ENCODE results near the gene CCSER1. TPM values are rescaled to one million over a fixed set of nuclear protein-coding genes. Genes with fewer than 3 reads are reported as not detected.

Gene CCSER1
- total RNA-seq, 4 donors from 2014 or later = 27.5 to 66.5 (median 54.3) TPM

DNA sequence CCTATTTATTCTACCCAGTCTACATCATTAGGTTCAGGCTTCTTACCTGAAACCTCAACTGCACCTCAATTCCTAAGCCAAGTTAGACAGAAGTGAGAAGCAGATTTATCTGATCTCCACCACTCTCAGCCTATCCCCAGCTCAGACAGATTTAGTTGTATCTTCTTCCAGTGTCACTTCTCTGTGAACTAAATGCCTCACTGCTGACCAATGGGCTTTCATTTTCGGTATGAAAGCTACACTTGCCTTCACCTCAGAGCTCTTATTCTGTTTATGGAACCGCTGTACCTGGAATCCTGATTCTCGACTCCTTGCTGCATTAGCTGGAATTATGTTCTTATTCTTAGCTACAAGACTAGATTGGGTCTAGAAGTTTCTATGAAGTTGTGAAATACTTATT is 833.2 kb downstream of the CCSER1 start:
- DNase-seq = no peak
- H3K36me3 ChIP-seq = no peaks in the 10 kb centered on the region

GRCh38 chr4:90960840-90961239 is 833.6 kb downstream of the CCSER1 start:
- no peaks in the 10 kb centered on the region for H3K27me3 ChIP-seq
- no peak overlapping the region for H3K27ac ChIP-seq
- TF ChIP-seq POLR2A (IDR thresholded peaks at IDR 0.05) = no peak
- TF ChIP-seq, protein P1, sequence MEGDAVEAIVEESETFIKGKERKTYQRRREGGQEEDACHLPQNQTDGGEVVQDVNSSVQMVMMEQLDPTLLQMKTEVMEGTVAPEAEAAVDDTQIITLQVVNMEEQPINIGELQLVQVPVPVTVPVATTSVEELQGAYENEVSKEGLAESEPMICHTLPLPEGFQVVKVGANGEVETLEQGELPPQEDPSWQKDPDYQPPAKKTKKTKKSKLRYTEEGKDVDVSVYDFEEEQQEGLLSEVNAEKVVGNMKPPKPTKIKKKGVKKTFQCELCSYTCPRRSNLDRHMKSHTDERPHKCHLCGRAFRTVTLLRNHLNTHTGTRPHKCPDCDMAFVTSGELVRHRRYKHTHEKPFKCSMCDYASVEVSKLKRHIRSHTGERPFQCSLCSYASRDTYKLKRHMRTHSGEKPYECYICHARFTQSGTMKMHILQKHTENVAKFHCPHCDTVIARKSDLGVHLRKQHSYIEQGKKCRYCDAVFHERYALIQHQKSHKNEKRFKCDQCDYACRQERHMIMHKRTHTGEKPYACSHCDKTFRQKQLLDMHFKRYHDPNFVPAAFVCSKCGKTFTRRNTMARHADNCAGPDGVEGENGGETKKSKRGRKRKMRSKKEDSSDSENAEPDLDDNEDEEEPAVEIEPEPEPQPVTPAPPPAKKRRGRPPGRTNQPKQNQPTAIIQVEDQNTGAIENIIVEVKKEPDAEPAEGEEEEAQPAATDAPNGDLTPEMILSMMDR (IDR thresholded peaks at IDR 0.05) = no peak
- H3K4me1 ChIP-seq = peaks cover 0 to 8% (median 0%) of the 10 kb centered on the region in 4 donors
- no peak for DNase-seq
- H3K9me3 ChIP-seq = no peaks in the 10 kb centered on the region
- no peak overlapping the region for H3K4me3 ChIP-seq
- no peaks in the 10 kb centered on the region for H3K36me3 ChIP-seq

More for the DNA sequence above, 833.2 kb downstream of the CCSER1 start:
- H3K4me1 ChIP-seq = peaks cover 0 to 8% (median 0%) of the 10 kb centered on the region in 4 donors
- TF ChIP-seq, protein P1 (IDR thresholded peaks at IDR 0.05) = no peak
- no peak for TF ChIP-seq POLR2A (IDR thresholded peaks at IDR 0.05)
- no peak overlapping the region for H3K27ac ChIP-seq
- H3K9me3 ChIP-seq = no peaks in the 10 kb centered on the region
- H3K4me3 ChIP-seq = no peak overlapping the region
- H3K27me3 ChIP-seq = no peaks in the 10 kb centered on the region

DNA sequence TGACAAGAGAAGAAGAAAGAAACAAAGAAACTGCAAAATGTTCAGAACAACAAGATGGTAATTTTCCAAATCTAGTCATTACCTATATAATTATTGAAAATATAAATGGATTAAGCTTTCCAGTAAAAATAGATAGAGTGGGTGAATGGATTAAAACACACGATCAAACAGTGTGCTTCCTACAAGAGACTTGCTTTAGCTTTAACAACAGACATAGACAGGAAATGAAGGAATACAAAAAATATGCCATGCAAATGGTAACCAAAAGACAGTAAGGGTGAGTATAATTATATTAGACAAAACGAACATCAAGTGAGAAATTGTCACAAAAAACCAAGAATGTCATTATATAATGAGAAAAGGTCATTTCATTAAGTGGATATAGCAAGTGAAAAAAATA is 842.8 kb downstream of the CCSER1 start:
- H3K36me3 ChIP-seq = no peaks in the 10 kb centered on the region
- TF ChIP-seq, protein P1 (IDR thresholded peaks at IDR 0.05) = no peak
- TF ChIP-seq POLR2A (IDR thresholded peaks at IDR 0.05) = no peak
- no peaks in the 10 kb centered on the region for H3K27me3 ChIP-seq
- no peaks in the 10 kb centered on the region for H3K4me1 ChIP-seq
- no peak overlapping the region for H3K4me3 ChIP-seq
- no peak overlapping the region for H3K27ac ChIP-seq
- no peak for DNase-seq
- H3K9me3 ChIP-seq = no peaks in the 10 kb centered on the region

GRCh38 chr4:90977726-90978125 is 850.5 kb downstream of the CCSER1 start:
- no peak overlapping the region for H3K4me3 ChIP-seq
- TF ChIP-seq, protein P1 (IDR thresholded peaks at IDR 0.05) = no peak
- no peak for TF ChIP-seq POLR2A (IDR thresholded peaks at IDR 0.05)
- no peak overlapping the region for H3K27ac ChIP-seq
- H3K9me3 ChIP-seq = no peaks in the 10 kb centered on the region
- no peak for DNase-seq
- no peaks in the 10 kb centered on the region for H3K27me3 ChIP-seq
- no peaks in the 10 kb centered on the region for H3K4me1 ChIP-seq
- no peaks in the 10 kb centered on the region for H3K36me3 ChIP-seq

DNA sequence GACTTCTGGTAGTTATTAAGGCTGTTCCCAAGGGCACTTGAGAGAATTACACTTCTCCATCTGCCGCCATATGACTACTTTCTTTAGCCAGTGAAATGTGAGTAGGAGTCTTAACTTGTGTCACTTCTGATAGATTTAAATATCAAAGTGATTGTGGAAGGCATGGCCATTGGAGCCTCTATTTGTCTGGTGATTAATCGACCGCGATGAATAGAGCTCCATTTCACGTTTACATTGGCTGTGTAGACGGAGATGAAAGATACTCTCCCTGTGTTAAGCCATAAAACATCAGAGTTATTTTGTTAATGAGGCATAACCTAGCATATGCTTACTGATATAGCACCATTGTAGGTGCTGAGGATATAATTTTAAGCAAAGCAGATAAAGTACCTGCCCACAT is 852.4 kb downstream of the CCSER1 start:
- Histone ChIP-seq H3K36me3 (no peaks in the 10 kb centered on the region), H3K4me3 (no peak overlapping the region), H3K27me3 (no peaks in the 10 kb centered on the region), H3K27ac (no peak overlapping the region), H3K4me1 (no peaks in the 10 kb centered on the region), H3K9me3 (no peaks in the 10 kb centered on the region)
- TF ChIP-seq POLR2A (IDR thresholded peaks at IDR 0.05) = no peak
- TF ChIP-seq, protein P1 (IDR thresholded peaks at IDR 0.05) = no peak
- DNase-seq = no peak

- TF ChIP-seq, protein P1 (IDR thresholded peaks at IDR 0.05) = no peak
- no peak for DNase-seq
- H3K27me3 ChIP-seq = no peaks in the 10 kb centered on the region
- no peaks in the 10 kb centered on the region for H3K36me3 ChIP-seq
- H3K9me3 ChIP-seq = no peaks in the 10 kb centered on the region
- no peak overlapping the region for H3K27ac ChIP-seq
- H3K4me3 ChIP-seq = no peak overlapping the region
- no peaks in the 10 kb centered on the region for H3K4me1 ChIP-seq
These were observed 855.6 kb downstream of the CCSER1 start for GRCh38 chr4:90982813-90983212.
